Lung (tissue), 12 donors: Measurements from ENCODE around the gene BIRC6. TPM values are rescaled to one million over a fixed set of nuclear protein-coding genes. Genes with fewer than 3 reads are reported as not detected.

Experiments used
- ATAC-seq: fragments of 200-7000 bp; cut with Tn5 transposase; one replicate; pipeline ENCODE4 v1.9.1; 2020; ENCODE audit warnings: moderate number of reproducible peaks; ENCODE audit not compliant: insufficient read depth, low FRiP score
- DNase-seq, 3 donors: peaks; one replicate each; pipeline ENCODE4 v3.0.0-alpha.2; 2013 to 2017
- H3K27ac ChIP-seq, 2 donors: one replicate each; pipeline ENCODE4 v1.5.1; 2013; ENCODE audit warnings: mild to moderate bottlenecking in 2 of 2, moderate library complexity in 2 of 2, control low read depth in 1 of 2, inconsistent platforms in 1 of 2, low read depth in 1 of 2, low read length in 1 of 2
- H3K27me3 ChIP-seq, 3 donors: one replicate each; pipeline ENCODE4 v1.5.1; 2013; ENCODE audit warnings: low read length in 2 of 3; ENCODE audit not compliant: control insufficient read depth in 3 of 3, insufficient read depth in 3 of 3
- H3K36me3 ChIP-seq, 4 donors: one replicate each; pipeline ENCODE4 v1.5.1; 2013; ENCODE audit warnings: low read length in 4 of 4, mild to moderate bottlenecking in 1 of 4, moderate library complexity in 1 of 4; ENCODE audit not compliant: control insufficient read depth in 4 of 4, insufficient read depth in 4 of 4
- H3K4me1 ChIP-seq, 5 donors: one replicate each; pipeline ENCODE4 v1.5.1; 2013; ENCODE audit warnings: low read length in 5 of 5, mild to moderate bottlenecking in 2 of 5, moderate library complexity in 1 of 5; ENCODE audit not compliant: control insufficient read depth in 5 of 5, insufficient read depth in 5 of 5
- H3K4me3 ChIP-seq: one replicate; pipeline ENCODE4 v1.5.1; 2013; ENCODE audit warnings: mild to moderate bottlenecking, control low read depth, moderate library complexity
- H3K9ac ChIP-seq, 2 donors: one replicate each; pipeline ENCODE4 v1.5.1; 2013; ENCODE audit warnings: low read length in 2 of 2, control low read depth in 1 of 2; ENCODE audit not compliant: insufficient read depth in 1 of 2
- H3K9me3 ChIP-seq, 4 donors: one replicate each; pipeline ENCODE4 v1.5.1; 2013; ENCODE audit warnings: low read length in 3 of 4, mild to moderate bottlenecking in 1 of 4, moderate library complexity in 1 of 4; ENCODE audit not compliant: control insufficient read depth in 4 of 4, insufficient read depth in 3 of 4
- WGBS, 2 donors: extraction: QIAGEN DNeasy Blood & Tissue Kit; methylation state at CpG; one replicate each; pipeline ENCODE4 v1.1.7; 2013; 5-methylcytosine and 5-hydroxymethylcytosine counted together
- polyA plus RNA-seq, 2 donors: library from polyadenylated mRNA; stranded (reverse); fragments of 200-250 nt; gene quantifications; one replicate each; pipeline ENCODE4 v1.2.1, GENCODE V29; 2013
- total RNA-seq, 2 donors: library from RNA; depleted of rRNA in 1 of 2; stranded (reverse); fragments of >200 nt in 1 of 2; gene quantifications; one replicate each; pipeline ENCODE4 v1.2.1, GENCODE V29; 2014 to 2021
- TF ChIP-seq, protein P1 (sequence below): IDR thresholded peaks from 2 replicates; pipeline ENCODE4 v1.5.1; 2012; ENCODE audit warnings: mild to moderate bottlenecking; ENCODE audit errors: control extremely low read depth, extremely low read depth
- donor health status: control.
- donor health status: control.
- donor health status: Bipolar disorder and iron deficiency.
- donor health status: healthy.
- donor health status: DM: yes; HTN: yes; CAD: no.

Gene BIRC6
- total and polyA plus RNA-seq, 4 donors = 12.2 to 229 (median 51.5) TPM

DNA sequence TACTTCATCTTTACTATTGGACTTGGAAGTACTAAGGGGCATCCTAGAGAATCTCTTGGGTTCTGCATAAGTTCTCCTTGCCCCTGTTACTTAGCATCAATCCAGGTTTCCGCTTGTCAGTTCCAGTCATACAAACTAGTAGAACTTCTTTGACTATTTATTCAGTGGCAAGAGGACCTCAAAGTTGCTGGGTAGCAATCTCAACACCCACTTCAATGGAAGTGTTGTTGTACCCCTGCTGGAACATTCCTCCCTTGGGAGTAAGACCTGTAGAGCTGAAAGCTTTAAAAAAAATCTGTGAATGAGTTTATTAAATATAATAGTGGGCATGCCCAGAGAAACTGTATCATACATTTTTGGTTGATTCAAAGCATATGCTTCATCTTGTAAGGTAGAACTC is 27.0 kb downstream of the BIRC6 start:
- Histone ChIP-seq H3K27ac (no peak overlapping the region), H3K4me1 (peaks cover 0 to 3% (median 2%) of the 10 kb centered on the region in 5 donors), H3K9me3 (no peaks in the 10 kb centered on the region), H3K4me3 (no peak overlapping the region), H3K36me3 (peaks cover 12 to 35% (median 18%) of the 10 kb centered on the region in 4 donors), H3K27me3 (no peaks in the 10 kb centered on the region), H3K9ac (no peak overlapping the region)
- WGBS, 2 donors = 76 to 91% methylated on average over 1 of the region's 1 CpG
- ATAC-seq (no peak), DNase-seq (peak in 1 of 3 donors; percentile 47)
- TF ChIP-seq, protein P1, sequence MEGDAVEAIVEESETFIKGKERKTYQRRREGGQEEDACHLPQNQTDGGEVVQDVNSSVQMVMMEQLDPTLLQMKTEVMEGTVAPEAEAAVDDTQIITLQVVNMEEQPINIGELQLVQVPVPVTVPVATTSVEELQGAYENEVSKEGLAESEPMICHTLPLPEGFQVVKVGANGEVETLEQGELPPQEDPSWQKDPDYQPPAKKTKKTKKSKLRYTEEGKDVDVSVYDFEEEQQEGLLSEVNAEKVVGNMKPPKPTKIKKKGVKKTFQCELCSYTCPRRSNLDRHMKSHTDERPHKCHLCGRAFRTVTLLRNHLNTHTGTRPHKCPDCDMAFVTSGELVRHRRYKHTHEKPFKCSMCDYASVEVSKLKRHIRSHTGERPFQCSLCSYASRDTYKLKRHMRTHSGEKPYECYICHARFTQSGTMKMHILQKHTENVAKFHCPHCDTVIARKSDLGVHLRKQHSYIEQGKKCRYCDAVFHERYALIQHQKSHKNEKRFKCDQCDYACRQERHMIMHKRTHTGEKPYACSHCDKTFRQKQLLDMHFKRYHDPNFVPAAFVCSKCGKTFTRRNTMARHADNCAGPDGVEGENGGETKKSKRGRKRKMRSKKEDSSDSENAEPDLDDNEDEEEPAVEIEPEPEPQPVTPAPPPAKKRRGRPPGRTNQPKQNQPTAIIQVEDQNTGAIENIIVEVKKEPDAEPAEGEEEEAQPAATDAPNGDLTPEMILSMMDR = no peak

DNA sequence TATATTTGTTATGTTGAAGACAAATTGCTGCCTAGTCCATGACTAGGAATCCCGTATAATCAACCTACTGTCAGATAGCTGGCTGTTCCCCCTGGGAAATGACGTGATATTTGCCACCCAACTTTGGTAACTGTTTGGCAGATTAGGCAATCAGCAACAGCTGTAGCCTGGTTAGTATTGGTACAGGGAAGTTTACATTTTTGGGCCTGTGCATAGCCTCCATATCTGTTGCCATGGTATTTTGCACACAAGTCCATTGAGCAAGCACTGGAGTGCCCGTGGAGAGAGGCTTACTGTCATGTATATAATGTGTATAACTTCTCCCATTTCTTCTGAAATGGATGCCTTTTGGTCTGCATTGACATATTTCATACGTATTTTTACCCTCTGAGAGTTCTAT is 27.7 kb downstream of the BIRC6 start:
- TF ChIP-seq, protein P1 = no peak
- no peak overlapping the region for H3K4me3 ChIP-seq
- H3K4me1 ChIP-seq = peaks cover 0 to 2% (median 0%) of the 10 kb centered on the region in 5 donors
- 50 to 76% methylated on average over 4 of the region's 4 CpGs for WGBS, 2 donors
- DNase-seq = no peak
- H3K9ac ChIP-seq = no peak overlapping the region
- H3K36me3 ChIP-seq = peaks cover 12 to 36% (median 18%) of the 10 kb centered on the region in 4 donors
- H3K27me3 ChIP-seq = no peaks in the 10 kb centered on the region
- no peaks in the 10 kb centered on the region for H3K9me3 ChIP-seq
- no peak for ATAC-seq
- no peak overlapping the region for H3K27ac ChIP-seq

DNA sequence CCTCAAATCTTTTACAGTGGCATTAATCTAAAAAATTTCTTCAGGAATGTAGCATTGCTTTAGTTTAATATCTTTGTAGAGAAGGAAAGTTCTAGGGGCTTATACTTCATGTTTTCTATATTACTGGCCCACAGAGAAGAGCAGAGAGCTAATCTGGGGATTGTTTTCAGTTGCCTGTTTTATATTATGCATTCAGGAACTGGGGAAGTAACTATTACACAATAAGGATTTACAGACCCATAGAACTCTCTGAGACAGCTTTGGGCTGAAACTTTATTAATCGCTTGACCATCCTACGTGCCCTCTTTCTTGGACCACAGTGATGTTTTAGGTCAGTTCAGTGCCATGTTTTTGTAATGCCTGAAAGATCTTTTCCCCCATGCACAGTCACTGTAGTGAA is 29.9 kb downstream of the BIRC6 start:
- no peak for ATAC-seq
- no peaks in the 10 kb centered on the region for H3K27me3 ChIP-seq
- H3K4me1 ChIP-seq = peaks cover 0 to 2% (median 0%) of the 10 kb centered on the region in 5 donors
- 85 to 100% methylated on average over 2 of the region's 2 CpGs for WGBS, 2 donors
- DNase-seq = no peak
- TF ChIP-seq, protein P1 = no peak
- H3K27ac ChIP-seq = no peak overlapping the region
- peaks cover 8 to 33% (median 17%) of the 10 kb centered on the region in 4 donors for H3K36me3 ChIP-seq
- H3K9me3 ChIP-seq = no peaks in the 10 kb centered on the region
- no peak overlapping the region for H3K4me3 ChIP-seq
- no peak overlapping the region for H3K9ac ChIP-seq

DNA sequence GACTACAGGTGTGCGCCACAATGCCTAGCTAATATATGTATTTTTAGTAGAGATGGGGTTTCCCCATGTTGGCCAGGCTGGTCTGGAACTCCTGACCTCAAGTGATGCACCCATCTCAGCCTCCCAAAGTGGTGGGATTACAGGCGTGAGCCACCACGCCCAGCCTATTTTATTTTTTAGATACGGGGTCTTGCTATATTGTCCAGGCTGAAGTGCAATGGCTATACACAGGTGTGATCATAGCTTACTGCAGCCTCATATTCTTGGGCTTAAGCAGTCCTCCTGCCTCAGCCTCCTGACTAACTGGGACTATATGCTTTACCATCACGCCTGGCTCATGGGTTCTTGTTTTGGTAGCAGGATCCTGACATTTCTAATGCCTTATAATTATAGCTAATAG is 42.4 kb downstream of the BIRC6 start:
- H3K9ac ChIP-seq = no peak overlapping the region
- H3K27ac ChIP-seq = no peak overlapping the region
- H3K4me1 ChIP-seq = no peaks in the 10 kb centered on the region
- H3K27me3 ChIP-seq = no peaks in the 10 kb centered on the region
- TF ChIP-seq, protein P1 = no peak
- H3K36me3 ChIP-seq = peaks cover 7 to 16% (median 13%) of the 10 kb centered on the region in 4 donors
- ATAC-seq (no peak), DNase-seq (no peak)
- no peak overlapping the region for H3K4me3 ChIP-seq
- WGBS, 2 donors = 99 to 100% methylated on average over 5 of the region's 5 CpGs
- H3K9me3 ChIP-seq = no peaks in the 10 kb centered on the region
